Jurkat, Clone E6-1 (cell line): ENCODE results near the gene LTB.
A peak's percentile ranks its signal among the peaks of the same experiment; 100 is the strongest.
"Not testable (repeated sequence)": the region's sequence is repeated elsewhere in the genome, so short reads cannot be mapped to it uniquely, and the experiment has no call there.

Source experiments
- DNase-seq: peaks from one replicate; pipeline ENCODE4 v3.0.0-alpha.2; 2011; ENCODE audit warnings: low read depth, low spot score
- H3K4me3 ChIP-seq: 2 replicates; pipeline ENCODE4 v1.5.1; 2011; ENCODE audit warnings: mild to moderate bottlenecking, low read length, control low read depth, moderate library complexity

Gene LTB

DNA sequence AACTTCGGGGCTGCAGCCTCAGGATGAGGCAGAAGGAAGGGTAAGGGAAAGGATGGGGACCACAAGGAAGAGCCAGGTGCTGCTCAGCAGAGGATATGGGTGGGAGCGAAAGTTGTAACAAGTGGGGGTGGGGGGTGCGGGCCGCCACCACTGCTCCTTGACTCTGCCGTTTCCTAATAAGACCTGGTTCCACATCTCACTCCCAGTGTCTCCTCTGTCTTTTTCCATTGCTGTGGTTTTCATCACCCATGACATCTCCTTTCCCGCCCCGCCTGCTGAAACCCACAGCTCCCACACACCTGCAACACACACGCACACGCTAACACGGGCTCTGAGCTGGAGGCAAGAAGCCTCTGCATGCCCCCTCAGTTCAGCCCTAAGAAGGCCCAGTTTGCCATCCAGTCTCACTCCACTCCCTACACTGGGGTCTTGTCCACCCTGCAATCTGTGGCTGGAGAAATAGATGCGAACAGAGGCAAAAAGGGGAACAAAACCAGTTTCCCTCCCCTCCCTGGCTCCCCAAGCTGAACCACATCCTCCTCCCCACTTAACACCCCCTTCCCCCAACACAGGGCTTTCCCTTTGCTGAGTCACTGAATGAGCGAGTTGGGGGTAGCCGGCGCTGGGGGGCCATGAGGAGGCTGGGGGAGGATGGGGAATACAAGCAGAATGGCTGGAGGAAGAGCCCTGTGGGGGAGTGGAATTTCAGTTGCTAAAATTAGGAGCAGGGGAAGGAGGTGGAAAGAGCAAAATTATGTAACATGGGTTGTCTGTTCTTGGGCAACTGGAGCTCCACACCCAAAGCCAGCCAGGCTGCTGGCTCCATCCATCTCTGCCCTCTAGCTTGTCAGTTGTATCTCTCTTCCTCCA lies 23.4 kb downstream of the LTB start:
- H3K4me3 ChIP-seq, result peak overlapping the region; percentile 44
- DNase-seq, result peak; percentile 84

GRCh38 chr6:31558318-31558625 lies 24.0 kb downstream of the LTB start:
- DNase-seq, result no peak
- peak overlapping the region; percentile 44 for H3K4me3 ChIP-seq

GRCh38 chr6:31557443-31558317 lies 24.5 kb downstream of the LTB start:
- H3K4me3 ChIP-seq, result 0 out of 2 replicates have a peak overlapping the region, but pooled peaks have one; percentile 44
- DNase-seq, result no peak

- DNase-seq, result peak; percentile 84
- H3K4me3 ChIP-seq, result peak overlapping the region; percentile 27
These were observed 25.9 kb downstream of the LTB start for GRCh38 chr6:31556307-31556706.

GRCh38 chr6:31551371-31551770 lies 30.9 kb downstream of the LTB start:
- DNase-seq, H3K4me3 ChIP-seq: not testable (repeated sequence)

GRCh38 chr6:31548544-31548873 lies 33.7 kb downstream of the LTB start:
- peak overlapping the region; percentile 63 for H3K4me3 ChIP-seq
- no peak for DNase-seq

DNA sequence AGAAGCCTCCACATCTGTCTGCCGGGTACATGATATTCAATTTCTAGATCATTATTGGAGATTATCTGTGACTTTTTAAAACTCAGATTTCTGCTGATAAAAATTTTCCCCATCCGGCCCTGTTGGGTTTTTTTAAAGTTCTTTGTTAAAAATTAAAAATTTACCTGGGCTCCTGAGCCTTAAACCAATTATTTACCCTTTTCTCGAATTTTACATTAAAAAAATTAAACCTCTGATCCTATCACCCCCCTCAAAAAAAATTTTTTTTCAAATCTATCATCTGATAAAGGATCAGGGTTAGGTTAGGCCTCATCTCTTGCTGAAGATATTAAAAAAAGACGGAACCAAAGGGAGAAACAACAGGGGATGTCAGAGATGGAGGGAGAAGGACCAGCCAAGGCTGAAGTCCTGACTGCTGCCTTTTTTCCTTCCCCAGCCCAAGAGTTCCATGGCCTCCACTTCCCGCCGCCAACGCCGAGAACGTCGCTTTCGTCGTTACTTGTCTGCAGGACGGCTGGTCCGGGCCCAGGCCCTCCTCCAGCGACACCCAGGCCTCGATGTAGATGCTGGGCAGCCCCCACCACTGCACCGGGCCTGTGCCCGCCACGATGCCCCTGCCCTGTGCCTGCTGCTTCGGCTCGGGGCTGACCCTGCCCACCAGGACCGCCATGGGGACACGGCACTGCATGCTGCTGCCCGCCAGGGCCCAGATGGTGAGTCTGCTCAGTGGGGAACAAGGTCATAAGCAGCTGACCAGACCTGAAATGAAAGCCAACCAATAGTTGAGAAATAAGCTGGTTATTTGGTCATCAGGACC lies 34.3 kb downstream of the LTB start:
- H3K4me3 ChIP-seq, result peak overlapping the region; percentile 63
- DNase-seq, result no peak

GRCh38 chr6:31546958-31547726 lies 35.1 kb downstream of the LTB start, which contains the start of gene NFKBIL1:
Gene NFKBIL1, plus strand, starts transcription at chr6:31547608. Its CDS starts 87 bp downstream, at chr6:31547695.
- DNase-seq, result peak; percentile 99
- peak within 1 kb of the TSS; percentile 63 for H3K4me3 ChIP-seq

- DNase-seq, result peak; percentile 91
These were observed 35.8 kb downstream of the LTB start, which contains the start of gene ATP6V1G2 for GRCh38 chr6:31546339-31546957. Gene ATP6V1G2, minus strand, starts transcription at chr6:31546608. Its CDS starts 49 bp downstream, at chr6:31546559.

DNA sequence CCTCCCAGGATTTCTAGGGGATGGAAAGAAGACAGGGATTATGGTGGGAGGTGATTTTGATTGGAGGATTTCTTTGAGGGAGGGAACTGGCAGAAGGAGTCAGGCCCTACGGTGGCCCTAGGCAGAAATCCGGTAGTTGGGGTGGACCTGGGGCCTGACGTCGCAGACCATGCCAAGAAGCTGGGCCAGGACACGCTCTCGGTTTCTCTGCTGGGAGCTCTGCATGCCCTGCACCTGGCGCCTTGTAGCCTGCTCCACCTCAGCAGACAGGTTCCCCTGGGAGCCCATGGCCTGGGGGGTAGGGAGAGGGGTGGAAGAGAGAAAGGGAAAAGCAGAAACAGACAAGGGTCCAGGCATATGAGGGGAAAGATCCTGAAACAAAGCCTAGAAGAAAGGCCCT lies 36.9 kb downstream of the LTB start:
- DNase-seq, result no peak
- no peak overlapping the region for H3K4me3 ChIP-seq

More at GRCh38 chr6:31546339-31546957, 35.8 kb downstream of the LTB start, which contains the start of gene ATP6V1G2:
- H3K4me3 ChIP-seq, result peak within 1 kb of the TSS; percentile 63

DNA sequence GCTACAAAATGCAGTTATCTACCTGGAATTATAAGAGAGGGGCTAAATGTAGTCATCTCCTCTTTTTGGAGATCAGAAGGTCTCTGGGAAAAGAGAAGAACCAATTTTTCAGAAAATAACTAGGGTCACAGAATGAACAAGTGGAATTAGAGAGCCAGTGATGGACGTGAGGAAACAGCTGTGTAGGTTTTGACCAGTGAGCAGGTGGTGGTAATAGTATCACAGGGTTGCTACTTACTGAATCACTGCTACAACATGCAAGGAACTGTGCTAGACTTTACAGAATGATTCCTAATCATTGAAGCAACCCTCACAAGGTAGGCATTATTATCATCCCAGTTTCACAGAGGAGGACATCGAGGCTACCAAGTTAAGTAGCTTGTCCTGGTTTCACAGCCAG lies 37.5 kb downstream of the LTB start:
- H3K4me3 ChIP-seq, result no peak overlapping the region
- no peak for DNase-seq

DNA sequence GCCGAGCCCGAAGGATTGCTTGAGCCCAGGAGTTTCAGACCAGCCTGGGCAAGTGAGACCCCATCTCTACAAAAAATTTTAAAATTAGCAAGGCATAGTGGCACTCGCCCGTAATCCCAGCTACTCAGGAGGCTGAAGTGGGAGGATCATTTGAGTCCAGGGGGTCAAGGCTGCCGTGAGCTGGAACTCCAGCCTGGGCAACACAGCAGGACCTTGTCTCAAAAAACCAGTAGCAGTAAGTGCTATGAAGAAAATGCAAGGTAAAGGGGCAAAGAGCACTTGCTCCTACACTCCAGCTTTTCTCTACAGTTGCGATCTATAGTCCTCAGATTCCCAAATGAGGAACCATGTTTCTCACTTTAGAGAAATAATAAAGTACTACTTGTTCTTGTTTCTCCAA lies 38.6 kb downstream of the LTB start:
- no peak for DNase-seq
- no peak overlapping the region for H3K4me3 ChIP-seq

DNA sequence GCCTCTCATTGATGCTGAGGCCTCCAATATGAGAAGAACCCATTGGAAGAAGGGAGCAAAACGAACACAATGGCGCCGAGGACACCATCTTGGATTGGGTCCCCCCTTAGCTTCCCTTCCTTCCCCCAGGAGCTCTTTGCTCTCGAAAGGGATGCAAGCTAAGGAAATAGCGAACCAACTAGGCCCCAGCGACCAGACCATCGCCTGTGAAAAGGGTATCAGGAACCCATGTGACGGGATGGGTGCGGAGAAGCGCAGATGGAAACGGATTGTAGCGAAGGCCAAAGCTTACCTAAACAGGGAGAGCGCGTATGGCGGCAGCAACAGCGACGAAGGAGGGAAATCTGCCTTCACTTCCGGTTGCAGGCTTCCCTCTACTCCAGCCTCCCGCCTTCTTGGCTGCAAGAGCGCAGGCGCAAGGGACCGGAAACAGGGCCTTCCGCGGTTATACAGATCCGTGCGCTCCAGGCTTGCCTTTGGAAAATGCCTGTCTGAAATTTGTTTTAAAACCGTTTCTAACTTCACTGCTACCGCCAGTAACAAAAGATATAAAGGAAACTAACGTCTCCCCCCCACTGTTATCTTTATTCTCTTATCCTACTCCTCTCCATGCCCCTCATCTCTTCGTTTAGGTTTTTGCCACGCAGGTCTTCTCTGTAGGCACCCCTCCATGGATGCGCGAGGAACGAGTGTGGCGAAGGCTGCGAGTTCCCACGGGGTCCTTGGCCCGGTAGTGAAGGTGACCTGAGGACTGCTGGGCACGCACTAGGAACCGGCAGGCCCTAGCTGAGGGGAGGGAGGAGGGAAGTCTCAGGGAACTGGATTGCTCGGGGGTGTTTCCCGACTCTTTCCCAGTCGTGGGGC lies 40.3 kb downstream of the LTB start, which contains the start of gene DDX39B:
Gene DDX39B, minus strand, starts transcription at position 346 of the 864 bp plus-strand sequence. CDS start 1,471 bp downstream, outside the sequence.
- DNase-seq, result peak; percentile 98
- peak within 1 kb of the TSS; percentile 99 for H3K4me3 ChIP-seq

DNA sequence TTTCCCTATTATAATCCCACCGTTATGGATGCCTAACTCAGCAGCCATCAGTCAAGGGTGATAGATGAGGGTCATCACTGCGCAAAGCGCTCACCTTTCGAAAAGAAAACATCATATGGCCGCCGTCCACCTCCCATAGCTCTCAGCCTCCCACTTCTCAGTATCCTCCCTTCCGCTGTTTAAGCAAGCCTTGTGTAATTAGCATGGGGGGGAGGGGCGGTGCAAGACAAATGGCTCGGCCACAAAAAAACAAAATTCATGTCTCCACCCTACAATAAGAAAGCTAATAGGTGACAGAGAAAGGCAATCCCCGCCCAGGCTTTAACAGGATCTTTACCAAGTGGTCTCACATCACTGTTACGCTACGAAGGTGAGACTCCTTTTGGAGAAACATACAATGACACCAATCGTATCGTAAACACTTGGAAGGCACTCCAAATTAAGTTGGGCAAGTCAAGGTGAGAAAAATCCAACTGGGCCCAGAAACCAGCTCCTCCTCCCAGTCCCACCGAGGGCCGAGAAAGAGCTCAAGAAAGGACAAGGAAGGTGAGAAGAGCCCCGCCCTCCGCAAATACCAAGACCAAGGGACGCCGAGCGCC lies 41.1 kb downstream of the LTB start:
- H3K4me3 ChIP-seq, result peak overlapping the region; percentile 99
- DNase-seq, result peak; percentile 49

- DNase-seq, result no peak
- peak overlapping the region; percentile 99 for H3K4me3 ChIP-seq
These were observed 41.6 kb downstream of the LTB start for GRCh38 chr6:31540640-31541039.

- no peak overlapping the region for H3K4me3 ChIP-seq
- DNase-seq, result no peak
These were observed 43.3 kb downstream of the LTB start for GRCh38 chr6:31538805-31539400.
